Esophagus muscularis mucosa (tissue), 4 donors: ENCODE results near the gene DHPS. TPM values are rescaled to one million over a fixed set of nuclear protein-coding genes. Genes with fewer than 3 reads are reported as not detected.
A peak's percentile ranks its signal among the peaks of the same experiment; 100 is the strongest.
"Not testable (repeated sequence)": the region's sequence is repeated elsewhere in the genome, so short reads cannot be mapped to it uniquely, and the experiment has no call there.

Source experiments
- DNase-seq: peaks from one replicate; pipeline ENCODE4 v3.0.0-alpha.2; 2017; ENCODE audit errors: extremely low spot score
- H3K27ac ChIP-seq, 4 donors: fragments of 200-600 bp; sonication (generic); replicated peaks in 1 of 4; 1 replicate in 3 of 4; 2 replicates in 1 of 4; pipeline ENCODE4 v1.5.1; 2016 to 2019; ENCODE audit warnings: mild to moderate bottlenecking in 1 of 4
- H3K27me3 ChIP-seq, 4 donors: fragments of 200-600 bp; sonication (generic); one replicate each; pipeline versions ENCODE4 v1.5.1 to v1.6.0; 2016 to 2019
- H3K36me3 ChIP-seq, 4 donors: fragments of 200-600 bp; sonication (generic); one replicate each; pipeline ENCODE4 v1.5.1; 2016 to 2019
- H3K4me1 ChIP-seq, 4 donors: fragments of 200-600 bp; sonication (generic); one replicate each; pipeline ENCODE4 v1.5.1; 2016 to 2019
- H3K4me3 ChIP-seq, 4 donors: fragments of 200-600 bp; sonication (generic); 1 replicate in 2 of 4; 2 replicates in 2 of 4; pipeline ENCODE4 v1.5.1; 2016 to 2019; ENCODE audit warnings: mild to moderate bottlenecking in 4 of 4, moderate library complexity in 1 of 4
- H3K9me3 ChIP-seq, 4 donors: fragments of 200-600 bp; sonication (generic); 1 replicate in 3 of 4; 2 replicates in 1 of 4; pipeline ENCODE4 v1.5.1; 2016 to 2019
- EP300 ChIP-seq: sonication (generic); formaldehyde crosslinking; IDR thresholded peaks from one replicate; pipeline ENCODE4 v1.6.1; 2017; ENCODE audit warnings: antibody characterized with exemption
- POLR2A ChIP-seq: fragments of 450-650 bp; IDR thresholded peaks from one replicate; pipeline ENCODE4 v1.6.1; 2017; ENCODE audit warnings: antibody characterized with exemption, moderate library complexity, mild to moderate bottlenecking, low read depth
- POLR2AphosphoS5 ChIP-seq, 2 donors: sonication (generic); formaldehyde crosslinking; IDR thresholded peaks; one replicate each; pipeline ENCODE4 v1.6.1; 2017; ENCODE audit warnings: antibody characterized with exemption in 2 of 2
- whole genome bisulfite sequencing: methylation state at CpG from one replicate; pipeline ENCODE4 v1.1.5; 2018; 5-methylcytosine and 5-hydroxymethylcytosine counted together
- intact Hi-C: fragments of 100-400 bp; cut with DNase I; formaldehyde crosslinking; loops from one replicate; pipeline ENCODE4 v1.15.1; 2023
- total RNA-seq, 4 donors: library from RNA; depleted of rRNA; stranded (reverse); fragments of >200 nt; gene quantifications; one replicate each; pipeline versions ENCODE4 v1.1.0 to v1.2.1, GENCODE V29; 2016
- TF ChIP-seq, protein P1 (sequence below), 3 experiments: fragments of 200-600 bp in 2 of 3; fragments of 450-650 bp in 1 of 3; sonication (generic) in 2 of 3; IDR thresholded peaks; one replicate each; pipeline ENCODE4 v1.5.1; 2017 to 2019; ENCODE audit warnings: antibody characterized with exemption in 3 of 3, mild to moderate bottlenecking in 2 of 3, moderate library complexity in 1 of 3

DHPS gene
- total RNA-seq, 4 donors from 2014 or later = 74.3 to 92.3 (median 85.0) TPM

DNA sequence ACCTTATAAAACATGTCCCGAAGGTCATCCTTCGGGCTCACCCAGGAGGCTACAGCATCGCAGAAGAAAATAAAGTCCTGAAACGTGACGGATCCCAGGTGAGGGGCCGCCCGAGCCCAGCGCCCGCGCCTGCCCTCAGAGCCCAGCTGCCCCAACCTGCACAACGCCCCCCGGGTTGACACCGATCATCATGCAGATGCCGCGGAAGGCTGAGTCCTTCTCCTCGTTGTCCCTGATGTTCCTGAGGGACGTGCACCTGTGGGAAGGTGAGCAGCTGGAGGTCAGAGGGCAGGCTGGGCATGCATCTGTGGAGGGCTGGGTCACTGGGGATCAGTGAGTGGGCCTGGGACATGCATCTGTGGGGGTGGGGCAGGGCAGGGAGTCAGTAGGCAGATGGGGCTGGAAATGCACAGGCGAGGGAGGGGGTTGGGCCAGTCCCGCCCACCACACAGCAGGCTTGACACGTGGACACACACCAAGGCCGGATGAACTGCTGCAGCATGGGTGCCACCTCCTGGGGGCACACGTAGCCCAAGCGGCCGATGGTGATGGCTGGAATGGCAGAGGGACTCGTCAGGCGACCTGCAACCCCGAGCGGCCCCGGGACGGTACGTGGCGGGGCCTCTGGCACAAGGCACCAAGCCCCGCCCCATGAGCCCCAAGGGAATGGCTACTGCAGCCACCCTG, 20.1 kb upstream of the DHPS start:
- no peaks in the 10 kb centered on the region for H3K9me3 ChIP-seq
- no peak for DNase-seq
- intact Hi-C loops = no loop called here
- peaks cover 6 to 8% (median 6%) of the 10 kb centered on the region in 4 donors for H3K4me1 ChIP-seq
- no peak overlapping the region for H3K4me3 ChIP-seq
- TF ChIP-seq POLR2A = no peak
- no peak for TF ChIP-seq POLR2AphosphoS5 (IDR thresholded peaks at IDR 0.05)
- TF ChIP-seq EP300 = no peak
- TF ChIP-seq, protein P1, sequence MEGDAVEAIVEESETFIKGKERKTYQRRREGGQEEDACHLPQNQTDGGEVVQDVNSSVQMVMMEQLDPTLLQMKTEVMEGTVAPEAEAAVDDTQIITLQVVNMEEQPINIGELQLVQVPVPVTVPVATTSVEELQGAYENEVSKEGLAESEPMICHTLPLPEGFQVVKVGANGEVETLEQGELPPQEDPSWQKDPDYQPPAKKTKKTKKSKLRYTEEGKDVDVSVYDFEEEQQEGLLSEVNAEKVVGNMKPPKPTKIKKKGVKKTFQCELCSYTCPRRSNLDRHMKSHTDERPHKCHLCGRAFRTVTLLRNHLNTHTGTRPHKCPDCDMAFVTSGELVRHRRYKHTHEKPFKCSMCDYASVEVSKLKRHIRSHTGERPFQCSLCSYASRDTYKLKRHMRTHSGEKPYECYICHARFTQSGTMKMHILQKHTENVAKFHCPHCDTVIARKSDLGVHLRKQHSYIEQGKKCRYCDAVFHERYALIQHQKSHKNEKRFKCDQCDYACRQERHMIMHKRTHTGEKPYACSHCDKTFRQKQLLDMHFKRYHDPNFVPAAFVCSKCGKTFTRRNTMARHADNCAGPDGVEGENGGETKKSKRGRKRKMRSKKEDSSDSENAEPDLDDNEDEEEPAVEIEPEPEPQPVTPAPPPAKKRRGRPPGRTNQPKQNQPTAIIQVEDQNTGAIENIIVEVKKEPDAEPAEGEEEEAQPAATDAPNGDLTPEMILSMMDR (IDR thresholded peaks at IDR 0.05) = no peak
- peaks cover 66 to 83% (median 79%) of the 10 kb centered on the region in 4 donors for H3K36me3 ChIP-seq
- H3K27me3 ChIP-seq = no peaks in the 10 kb centered on the region
- no peak overlapping the region for H3K27ac ChIP-seq
- 92% methylated on average over 24 of the region's 33 CpGs for WGBS

DNA sequence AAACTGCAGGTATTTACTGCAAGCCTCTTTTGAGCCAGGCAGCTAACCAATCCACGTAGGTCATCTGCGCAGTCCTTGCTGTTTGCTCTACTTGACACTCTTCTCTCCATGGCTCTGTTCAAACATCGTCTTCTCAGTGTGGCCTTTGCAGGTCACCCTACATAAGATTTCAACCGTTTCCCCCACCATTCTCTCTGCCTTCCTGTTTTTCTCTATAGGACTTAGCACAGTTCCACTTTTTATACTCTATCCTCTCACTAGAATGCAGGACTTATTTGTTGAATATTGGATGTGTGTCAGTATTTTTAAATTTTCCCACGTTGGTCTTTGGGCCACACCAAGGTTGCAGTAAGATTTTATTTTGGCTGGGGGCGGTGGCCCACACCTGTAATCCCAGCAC, 16.5 kb upstream of the DHPS start:
- intact Hi-C loops = no loop called here

DNA sequence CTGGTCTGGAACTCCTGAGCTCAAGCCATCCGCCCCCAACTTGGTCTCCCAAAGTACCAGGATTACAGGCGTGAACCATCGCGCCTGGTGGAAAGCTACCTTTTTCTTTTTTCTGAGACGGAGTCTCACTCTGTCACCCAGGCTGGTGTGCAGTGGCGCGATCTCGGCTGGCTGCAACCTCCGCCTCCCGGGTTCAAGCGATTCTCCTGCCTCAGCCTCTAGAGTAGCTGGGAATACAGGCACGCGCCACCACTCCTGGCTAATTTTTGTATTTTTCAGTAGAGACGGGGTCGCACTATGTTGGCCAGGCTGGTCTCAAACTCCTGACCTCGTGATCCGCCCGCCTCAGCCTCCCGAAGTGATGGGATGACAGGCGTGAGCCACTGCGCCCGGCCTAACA, 15.7 kb upstream of the DHPS start:
- 98% methylated on average over 15 of the region's 22 CpGs for WGBS
- DNase-seq, H3K27me3 ChIP-seq, intact Hi-C loops, H3K9me3 ChIP-seq: not testable (repeated sequence)
- H3K36me3 ChIP-seq = peaks cover 25 to 44% (median 36%) of the 10 kb centered on the region in 4 donors
- peak overlapping the region in 2 of 4 donors; percentile 92 to 94 for H3K27ac ChIP-seq
- peaks cover 16 to 24% (median 22%) of the 10 kb centered on the region in 4 donors for H3K4me1 ChIP-seq
- H3K4me3 ChIP-seq = peak overlapping the region in 1 of 4 donors; percentile 75

More for the DNA sequence above, 16.5 kb upstream of the DHPS start:
- H3K9me3 ChIP-seq = no peaks in the 10 kb centered on the region
- no peak overlapping the region for H3K4me3 ChIP-seq
- no peak overlapping the region for H3K27ac ChIP-seq
- H3K4me1 ChIP-seq = peaks cover 16 to 24% (median 22%) of the 10 kb centered on the region in 4 donors
- no peaks in the 10 kb centered on the region for H3K27me3 ChIP-seq
- WGBS = 75% methylated on average over 6 of the region's 6 CpGs
- H3K36me3 ChIP-seq = peaks cover 33 to 47% (median 43%) of the 10 kb centered on the region in 4 donors
- DNase-seq = no peak
- TF ChIP-seq POLR2A = no peak
- TF ChIP-seq, protein P1 (IDR thresholded peaks at IDR 0.05) = no peak
- no peak for TF ChIP-seq POLR2AphosphoS5 (IDR thresholded peaks at IDR 0.05)
- TF ChIP-seq EP300 = no peak

DNA sequence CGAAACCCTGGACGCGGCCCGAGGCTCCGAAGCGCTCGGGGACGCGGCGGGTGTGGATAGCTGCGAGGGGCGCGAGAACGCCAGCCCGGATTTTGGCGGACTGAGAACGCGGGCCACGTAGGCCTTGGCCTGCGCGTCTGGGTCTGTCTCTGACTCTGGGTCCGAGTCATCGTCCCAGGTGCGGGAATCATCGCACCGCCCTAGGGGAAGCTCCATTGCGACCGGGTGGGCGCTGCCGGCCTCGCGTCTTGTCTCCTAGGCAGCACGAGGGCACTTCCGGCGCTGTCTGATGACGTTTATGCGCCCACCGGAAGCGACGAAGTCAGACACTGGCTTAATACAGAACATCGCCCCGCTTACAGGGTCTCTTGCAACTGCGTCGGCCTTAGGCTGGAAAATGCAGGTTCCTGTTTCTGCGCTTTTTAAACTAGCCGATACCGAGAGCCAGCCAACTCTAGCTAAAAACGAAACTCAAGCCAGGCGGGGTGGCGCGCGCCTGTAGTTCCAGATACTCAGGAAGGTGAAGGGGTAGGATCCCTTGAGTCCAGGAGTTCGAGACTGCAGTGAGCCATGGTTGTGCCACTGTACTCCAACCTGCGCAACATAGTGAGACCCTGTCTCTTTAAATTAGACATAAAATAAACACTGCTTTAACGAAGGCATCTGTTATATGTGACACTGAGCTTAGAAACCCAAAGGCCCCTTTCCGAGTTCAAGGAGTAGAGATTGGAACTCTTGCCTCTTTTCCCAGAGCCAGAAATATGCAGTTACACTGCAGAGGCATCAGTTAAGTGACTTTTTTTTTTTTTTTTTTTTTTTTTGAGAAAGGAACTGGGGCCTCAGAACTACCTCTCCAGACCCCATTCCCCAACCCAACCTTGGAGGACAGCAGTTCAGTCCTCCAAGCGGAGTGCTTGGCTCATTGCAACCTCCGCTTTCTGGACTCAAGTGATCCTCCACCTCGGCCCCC, 15.0 kb upstream of the DHPS start, which contains the start of gene FBXW9:
Gene FBXW9, minus strand, starts transcription at position 266 of the 970 bp plus-strand sequence. Its CDS starts 50 bp downstream, at position 216.
- Histone ChIP-seq H3K4me3 (peak within 1 kb of the TSS; percentile 67 to 90 (median 74)), H3K4me1 (peaks cover 16 to 24% (median 22%) of the 10 kb centered on the region in 4 donors), H3K27ac (peak within 1 kb of the TSS; percentile 82 to 94 (median 92)), H3K27me3 (no peaks in the 10 kb centered on the region), H3K36me3 (peaks cover 18 to 36% (median 28%) of the 10 kb centered on the region in 4 donors), H3K9me3 (no peaks in the 10 kb centered on the region)
- intact Hi-C loops = no loop called here
- TF ChIP-seq, protein P1 (IDR thresholded peaks at IDR 0.05) = peak in 1 of 3 experiments; percentile 23
- peak; percentile 95 to 96 for TF ChIP-seq POLR2AphosphoS5 (IDR thresholded peaks at IDR 0.05)
- TF ChIP-seq POLR2A = no peak
- TF ChIP-seq EP300 = no peak
- DNase-seq = peak; percentile 100
- 18% methylated on average over 18 of the region's 59 CpGs for WGBS

DNA sequence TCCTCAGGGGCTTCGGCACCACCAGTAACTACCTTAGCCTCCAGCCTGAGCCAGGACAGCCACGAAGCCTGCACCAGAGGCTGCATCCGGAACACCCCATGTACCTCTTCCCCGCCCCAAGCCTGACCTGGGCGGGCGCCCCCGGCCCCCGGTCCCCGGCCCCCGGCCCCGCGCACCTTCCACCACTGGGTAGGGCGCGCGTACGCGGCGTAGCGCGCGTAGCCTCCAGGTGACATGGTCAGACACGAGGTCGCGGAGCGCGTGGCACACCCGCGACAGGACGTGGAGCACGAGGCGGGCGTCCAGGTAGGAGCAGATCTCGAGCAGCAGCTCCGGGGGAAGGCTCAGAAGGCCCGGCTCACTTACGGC, 14.3 kb upstream of the DHPS start:
- intact Hi-C loops = no loop called here
- H3K36me3 ChIP-seq = peaks cover 11 to 30% (median 21%) of the 10 kb centered on the region in 4 donors
- H3K27ac ChIP-seq = peak overlapping the region; percentile 82 to 94 (median 92)
- no peaks in the 10 kb centered on the region for H3K9me3 ChIP-seq
- peak overlapping the region; percentile 67 to 90 (median 74) for H3K4me3 ChIP-seq
- H3K4me1 ChIP-seq = peaks cover 16 to 24% (median 22%) of the 10 kb centered on the region in 4 donors
- WGBS = no CpG with 5 or more reads among the region's 36 CpGs
- no peaks in the 10 kb centered on the region for H3K27me3 ChIP-seq
- TF ChIP-seq EP300 = no peak
- TF ChIP-seq, protein P1 (IDR thresholded peaks at IDR 0.05) = no peak
- no peak for TF ChIP-seq POLR2AphosphoS5 (IDR thresholded peaks at IDR 0.05)
- TF ChIP-seq POLR2A = no peak
- no peak for DNase-seq
